Muscle layer of colon (tissue), 2 donors: ENCODE measurements around the gene H2AZ2.

ENCODE experiments used
- H3K27ac ChIP-seq: one replicate; pipeline ENCODE4 v1.7.0; 2013; ENCODE audit warnings: low read depth, mild to moderate bottlenecking, low read length, moderate library complexity
- H3K27me3 ChIP-seq, 2 donors: one replicate each; pipeline ENCODE4 v1.7.0; 2013; ENCODE audit warnings: low read length in 2 of 2, mild to moderate bottlenecking in 2 of 2; ENCODE audit not compliant: insufficient read depth in 2 of 2, control insufficient read depth in 1 of 2
- H3K36me3 ChIP-seq: one replicate; pipeline ENCODE4 v1.7.0; 2013; ENCODE audit warnings: mild to moderate bottlenecking, low read length; ENCODE audit not compliant: insufficient read depth
- H3K4me1 ChIP-seq: one replicate; pipeline ENCODE4 v1.7.0; 2013; ENCODE audit warnings: mild to moderate bottlenecking, low read length; ENCODE audit not compliant: insufficient read depth
- H3K4me3 ChIP-seq, 2 donors: one replicate each; pipeline ENCODE4 v1.7.0; 2013; ENCODE audit warnings: low read length in 2 of 2, low read depth in 1 of 2, mild to moderate bottlenecking in 1 of 2, moderate library complexity in 1 of 2
- H3K9ac ChIP-seq: one replicate; pipeline ENCODE4 v1.7.0; 2013; ENCODE audit warnings: low read length
- H3K9me3 ChIP-seq: one replicate; pipeline ENCODE4 v1.7.0; 2013; ENCODE audit warnings: mild to moderate bottlenecking, low read length
- donor health status: abdominal sarcoma.
- donor health status: Adenocarcinoma of cecum.

H2AZ2 gene

GRCh38 chr7:44847920-44848634 lies at the start of gene H2AZ2:
TSS of gene H2AZ2 (minus strand) at chr7:44848087. CDS start at chr7:44847971, 116 bp downstream.
- no peaks in the 10 kb centered on the region for H3K36me3 ChIP-seq
- peak within 1 kb of the TSS; percentile 96 for H3K9ac ChIP-seq
- H3K27ac ChIP-seq = peak within 1 kb of the TSS; percentile 97
- H3K4me3 ChIP-seq = peak within 1 kb of the TSS; percentile 76 to 88
- no peaks in the 10 kb centered on the region for H3K27me3 ChIP-seq
- H3K4me1 ChIP-seq = peaks cover 14% of the 10 kb centered on the region
- H3K9me3 ChIP-seq = no peaks in the 10 kb centered on the region

- Histone ChIP-seq H3K9me3 (no peaks in the 10 kb centered on the region), H3K27me3 (no peaks in the 10 kb centered on the region), H3K4me1 (no peaks in the 10 kb centered on the region), H3K36me3 (no peaks in the 10 kb centered on the region), H3K4me3 (no peak overlapping the region), H3K27ac (no peak overlapping the region), H3K9ac (no peak overlapping the region)
Measured at GRCh38 chr7:44897309-44897708, 49.4 kb upstream of the H2AZ2 start.

- Histone ChIP-seq H3K36me3 (no peaks in the 10 kb centered on the region), H3K9ac (no peak overlapping the region), H3K4me3 (no peak overlapping the region), H3K9me3 (no peaks in the 10 kb centered on the region), H3K27ac (no peak overlapping the region), H3K4me1 (no peaks in the 10 kb centered on the region), H3K27me3 (no peaks in the 10 kb centered on the region)
Measured at GRCh38 chr7:44894888-44895580, 47.1 kb upstream of the H2AZ2 start.

- Histone ChIP-seq H3K27me3 (no peaks in the 10 kb centered on the region), H3K9ac (no peak overlapping the region), H3K9me3 (no peaks in the 10 kb centered on the region), H3K36me3 (no peaks in the 10 kb centered on the region), H3K4me1 (no peaks in the 10 kb centered on the region), H3K4me3 (no peak overlapping the region), H3K27ac (no peak overlapping the region)
Measured at GRCh38 chr7:44893710-44894234, 45.9 kb upstream of the H2AZ2 start.

- Histone ChIP-seq H3K36me3 (no peaks in the 10 kb centered on the region), H3K27ac (no peak overlapping the region), H3K9ac (no peak overlapping the region), H3K27me3 (no peaks in the 10 kb centered on the region), H3K4me1 (no peaks in the 10 kb centered on the region), H3K4me3 (no peak overlapping the region), H3K9me3 (no peaks in the 10 kb centered on the region)
Measured at GRCh38 chr7:44891791-44892190, 43.9 kb upstream of the H2AZ2 start.

- no peaks in the 10 kb centered on the region for H3K27me3 ChIP-seq
- H3K36me3 ChIP-seq = no peaks in the 10 kb centered on the region
- peaks cover 3% of the 10 kb centered on the region for H3K4me1 ChIP-seq
- no peaks in the 10 kb centered on the region for H3K9me3 ChIP-seq
- no peak overlapping the region for H3K9ac ChIP-seq
- no peak overlapping the region for H3K27ac ChIP-seq
- no peak overlapping the region for H3K4me3 ChIP-seq
Measured at GRCh38 chr7:44891372-44891771, 43.5 kb upstream of the H2AZ2 start.

- Histone ChIP-seq H3K9ac (no peak overlapping the region), H3K4me1 (peaks cover 9% of the 10 kb centered on the region)
Measured at GRCh38 chr7:44889086-44889781, 41.3 kb upstream of the H2AZ2 start.

GRCh38 chr7:44887293-44887692 lies 39.4 kb upstream of the H2AZ2 start:
- no peak overlapping the region for H3K4me3 ChIP-seq
- no peak overlapping the region for H3K27ac ChIP-seq
- peaks cover 28% of the 10 kb centered on the region for H3K4me1 ChIP-seq
- no peaks in the 10 kb centered on the region for H3K27me3 ChIP-seq
- no peak overlapping the region for H3K9ac ChIP-seq
- H3K9me3 ChIP-seq = no peaks in the 10 kb centered on the region
- H3K36me3 ChIP-seq = peaks cover 11% of the 10 kb centered on the region

More at GRCh38 chr7:44889086-44889781, 41.3 kb upstream of the H2AZ2 start:
- Histone ChIP-seq H3K36me3 (no peaks in the 10 kb centered on the region), H3K4me3 (no peak overlapping the region), H3K9me3 (no peaks in the 10 kb centered on the region), H3K27ac (no peak overlapping the region), H3K27me3 (no peaks in the 10 kb centered on the region)

GRCh38 chr7:44885394-44886317 lies 37.8 kb upstream of the H2AZ2 start, which contains the start of gene PURB:
TSS of gene PURB (minus strand) at chr7:44885530. CDS start at chr7:44885348, 182 bp downstream.
- Histone ChIP-seq H3K27me3 (no peaks in the 10 kb centered on the region), H3K9me3 (no peaks in the 10 kb centered on the region), H3K4me3 (peak within 1 kb of the TSS; percentile 88 to 96), H3K4me1 (peaks cover 38% of the 10 kb centered on the region), H3K9ac (peak within 1 kb of the TSS; percentile 100), H3K27ac (peak within 1 kb of the TSS; percentile 98), H3K36me3 (peaks cover 11% of the 10 kb centered on the region)

- H3K9ac ChIP-seq = peak overlapping the region; percentile 86
- no peaks in the 10 kb centered on the region for H3K9me3 ChIP-seq
- H3K27me3 ChIP-seq = no peaks in the 10 kb centered on the region
- peaks cover 11% of the 10 kb centered on the region for H3K36me3 ChIP-seq
- peaks cover 46% of the 10 kb centered on the region for H3K4me1 ChIP-seq
- H3K27ac ChIP-seq = peak overlapping the region; percentile 95
- H3K4me3 ChIP-seq = peak overlapping the region; percentile 85 to 88
Measured at GRCh38 chr7:44884621-44885393, 36.9 kb upstream of the H2AZ2 start.
